Activated naive CD4-positive, alpha-beta T cell treated with anti-CD3 and anti-CD28 coated beads, Interleukin-2, amount 10 ng/mL, durations not matched to agents 7 days and 5 days (primary cell): ENCODE measurements around the gene ATXN7L2.

ENCODE experiments used
- CTCF ChIA-PET: fragments of 350-600 bp; sonication (Branson Sonifier 250); formaldehyde crosslinking; loops from one replicate; lab custom pipeline; 2021; ENCODE audit warnings: antibody characterized with exemption; lab: Charles Lee
- DNase-seq: peaks from one replicate; pipeline ENCODE4 v3.0.0-alpha.2; 2020
- H3K27ac Mint-ChIP-seq: one replicate; pipeline ENCODE4 v1.8.0; 2021; ENCODE audit warnings: mild to moderate bottlenecking, moderate library complexity, mixed read lengths
- H3K27me3 Mint-ChIP-seq: one replicate; pipeline ENCODE4 v1.8.0; 2021; ENCODE audit warnings: mild to moderate bottlenecking, mixed read lengths
- H3K36me3 Mint-ChIP-seq: one replicate; pipeline ENCODE4 v1.8.0; 2021; ENCODE audit warnings: mixed read lengths
- H3K4me1 Mint-ChIP-seq: one replicate; pipeline ENCODE4 v1.8.0; 2021; ENCODE audit warnings: mixed read lengths
- H3K4me3 Mint-ChIP-seq: one replicate; pipeline ENCODE4 v1.8.0; 2021; ENCODE audit warnings: mild to moderate bottlenecking, moderate library complexity, mixed read lengths
- H3K9me3 Mint-ChIP-seq: one replicate; pipeline ENCODE4 v1.8.0; 2021; ENCODE audit warnings: mixed read lengths

ATXN7L2 gene

DNA sequence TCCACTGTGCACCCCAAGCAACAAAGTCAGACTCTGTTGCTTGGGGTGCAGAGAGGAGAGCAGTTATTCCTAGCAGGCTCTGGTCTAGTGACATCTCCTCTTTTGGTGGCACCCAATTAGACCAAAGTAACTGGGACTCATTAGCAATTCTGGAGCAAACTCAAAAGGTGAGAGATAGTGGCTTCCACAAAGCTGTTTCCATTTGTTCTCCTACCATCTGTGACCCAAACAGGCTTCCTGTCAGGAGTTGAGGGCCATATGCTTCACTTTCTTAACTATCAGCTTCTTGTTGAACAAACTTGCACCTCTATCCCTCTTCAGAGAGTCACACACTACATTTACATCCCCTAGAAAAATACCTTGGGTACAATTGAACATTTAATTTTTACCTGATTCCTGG lies 1.5 kb upstream of the ATXN7L2 start:
- Mint-ChIP-seq H3K4me1 (peaks cover 41% of the 10 kb centered on the region), H3K27ac (no peak overlapping the region)

DNA sequence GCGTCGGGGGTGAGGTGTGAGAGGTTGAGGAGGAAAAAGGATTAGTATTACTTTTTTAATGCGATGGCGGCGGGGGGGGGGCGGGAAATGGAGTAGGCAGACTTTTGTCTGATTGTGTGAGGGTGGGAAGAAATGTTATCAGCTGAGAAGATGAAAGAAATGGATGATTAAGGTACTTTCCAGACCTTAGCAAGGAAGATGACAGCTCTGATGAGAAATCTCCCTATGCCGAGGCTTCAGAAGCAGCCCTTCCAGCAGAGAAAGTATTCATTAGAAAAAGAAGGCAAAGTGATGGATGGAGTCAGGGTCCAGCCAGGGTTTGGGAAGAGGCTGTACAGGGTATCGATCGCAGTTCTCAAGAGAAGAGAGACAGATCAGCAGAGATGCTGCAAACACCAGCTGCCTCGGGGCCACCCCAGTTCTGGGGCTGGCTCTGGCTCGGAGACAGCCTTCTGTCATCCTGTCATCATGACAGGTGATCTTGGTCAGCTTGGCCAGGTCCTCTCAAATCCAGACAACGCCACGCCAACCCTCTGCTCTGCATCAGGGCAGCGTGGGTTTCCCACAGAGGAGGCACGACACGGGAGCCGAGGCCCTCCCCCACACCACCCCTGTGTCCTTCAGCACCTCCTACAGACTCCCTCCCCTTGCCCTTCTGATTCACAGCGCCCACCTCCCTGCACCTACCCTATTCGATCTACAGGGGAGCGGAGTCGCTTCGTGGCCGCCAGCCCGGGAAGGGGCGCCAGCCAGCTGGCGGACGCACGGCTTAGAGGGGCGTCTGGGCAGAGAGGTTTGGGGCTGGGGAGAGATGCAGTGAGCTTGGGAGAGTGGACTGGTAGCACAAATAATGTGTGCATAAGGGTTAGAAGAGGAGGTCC lies 674 bp upstream of the ATXN7L2 start:
- Mint-ChIP-seq H3K4me3 (peak overlapping the region; percentile 92), H3K4me1 (peaks cover 41% of the 10 kb centered on the region), H3K36me3 (peaks cover 10% of the 10 kb centered on the region), H3K27me3 (peaks cover 45% of the 10 kb centered on the region), H3K27ac (peak overlapping the region; percentile 72), H3K9me3 (no peaks in the 10 kb centered on the region)
- CTCF ChIA-PET, result interaction anchor here (0.9 to 37.4 kb wide), 10 partner anchors 9 to 383 kb away, joined by 3 to 1080 read pairs (median 3); partner anchors contain the start of genes CYB561D1, GNAI3, GPR61 and PSMA5
- DNase-seq, result peak; percentile 59

More for the DNA sequence above, 1.5 kb upstream of the ATXN7L2 start:
- Mint-ChIP-seq H3K4me3 (peak overlapping the region; percentile 11), H3K36me3 (peaks cover 7% of the 10 kb centered on the region), H3K27me3 (peaks cover 53% of the 10 kb centered on the region), H3K9me3 (no peaks in the 10 kb centered on the region)
- no peak for DNase-seq
- CTCF ChIA-PET, result interaction anchor here (1.0 to 37.4 kb wide), 5 partner anchors 8 to 56 kb away, joined by 3 to 1080 read pairs (median 3); partner anchors contain the start of genes CYB561D1, GPR61 and PSMA5

DNA sequence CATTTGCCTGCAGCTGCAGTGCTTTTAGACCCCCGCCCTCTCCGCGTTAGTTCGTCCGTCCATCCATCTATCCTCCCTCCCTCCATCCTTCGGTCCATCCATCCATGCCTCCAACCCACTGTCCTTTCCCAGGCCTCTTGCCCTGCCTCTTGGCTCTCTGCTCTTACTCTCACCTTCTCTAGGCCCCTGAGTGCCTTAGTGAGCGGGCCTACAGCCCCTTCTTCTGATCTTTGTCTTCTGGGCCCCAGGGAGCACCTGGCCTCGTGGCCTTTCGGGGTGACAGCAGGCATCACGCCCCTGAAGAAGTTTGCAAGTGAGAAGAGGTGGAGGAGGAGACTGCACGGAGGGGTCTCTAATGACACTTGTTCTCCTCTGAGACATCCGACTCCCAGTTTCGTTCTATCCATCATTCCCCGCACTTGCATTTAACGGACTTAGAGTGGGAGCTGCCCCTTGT lies 842 bp downstream of the ATXN7L2 start:
- CTCF ChIA-PET, result interaction anchor here (0.9 to 37.4 kb wide), 7 partner anchors 9 to 384 kb away, joined by 3 to 1080 read pairs (median 4); partner anchors contain the start of genes CYB561D1, GNAI3 and GPR61
- peak overlapping the region; percentile 92 for H3K4me3 Mint-ChIP-seq
- H3K27ac Mint-ChIP-seq, result peak overlapping the region; percentile 82
- peaks cover 38% of the 10 kb centered on the region for H3K4me1 Mint-ChIP-seq
- DNase-seq, result no peak
- peaks cover 18% of the 10 kb centered on the region for H3K36me3 Mint-ChIP-seq
- H3K27me3 Mint-ChIP-seq, result peaks cover 34% of the 10 kb centered on the region
- no peaks in the 10 kb centered on the region for H3K9me3 Mint-ChIP-seq

DNA sequence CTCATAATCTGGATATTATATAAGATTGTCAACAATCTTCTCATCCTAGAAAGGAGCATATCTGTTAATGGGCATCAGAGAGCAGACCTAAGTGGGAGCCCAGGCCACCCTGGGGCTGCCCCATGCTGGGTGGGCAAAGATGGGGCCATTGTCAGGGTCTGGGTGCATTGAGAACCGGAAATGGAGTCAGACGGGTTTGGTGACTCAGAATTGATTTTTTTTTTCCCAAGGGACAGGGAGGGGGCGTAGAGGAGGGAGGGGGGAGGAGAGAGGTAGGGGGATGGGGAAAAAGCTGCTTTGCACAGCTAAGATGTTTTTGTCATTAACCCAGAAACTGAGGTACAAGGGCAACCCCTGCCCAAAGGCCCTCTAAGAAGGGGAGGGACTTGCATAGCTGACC lies 1.3 kb downstream of the ATXN7L2 start:
- H3K9me3 Mint-ChIP-seq, result no peaks in the 10 kb centered on the region
- DNase-seq, result no peak
- H3K4me3 Mint-ChIP-seq, result peak overlapping the region; percentile 92
- H3K4me1 Mint-ChIP-seq, result peaks cover 38% of the 10 kb centered on the region
- peaks cover 20% of the 10 kb centered on the region for H3K36me3 Mint-ChIP-seq
- peaks cover 29% of the 10 kb centered on the region for H3K27me3 Mint-ChIP-seq
- CTCF ChIA-PET, result interaction anchor here (0.9 to 37.4 kb wide), 6 partner anchors 8 to 85 kb away, joined by 3 to 1080 read pairs (median 5); partner anchors contain the start of genes CYB561D1 and GPR61
- H3K27ac Mint-ChIP-seq, result peak overlapping the region; percentile 82

DNA sequence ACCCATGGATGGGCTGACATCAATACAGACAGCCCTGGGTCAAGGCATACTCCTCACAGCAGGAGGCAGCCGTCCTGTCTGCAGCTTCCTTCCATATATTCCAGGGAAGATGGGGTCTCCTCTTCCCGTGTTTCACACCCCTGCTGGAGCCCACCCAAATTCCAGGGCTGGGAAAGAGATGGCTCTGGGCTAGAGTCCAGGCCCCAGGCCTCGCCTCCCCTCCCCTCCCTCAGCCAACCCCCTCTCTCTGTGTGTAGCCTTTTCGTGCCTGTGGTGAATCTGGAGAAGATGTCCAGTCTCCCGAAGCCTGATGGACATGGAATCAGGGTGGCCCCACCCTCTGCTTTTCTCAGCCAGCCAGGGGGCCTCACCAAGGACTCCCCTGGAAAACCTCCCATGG lies 3.6 kb downstream of the ATXN7L2 start:
- no peak overlapping the region for H3K4me3 Mint-ChIP-seq
- no peak overlapping the region for H3K27ac Mint-ChIP-seq

DNA sequence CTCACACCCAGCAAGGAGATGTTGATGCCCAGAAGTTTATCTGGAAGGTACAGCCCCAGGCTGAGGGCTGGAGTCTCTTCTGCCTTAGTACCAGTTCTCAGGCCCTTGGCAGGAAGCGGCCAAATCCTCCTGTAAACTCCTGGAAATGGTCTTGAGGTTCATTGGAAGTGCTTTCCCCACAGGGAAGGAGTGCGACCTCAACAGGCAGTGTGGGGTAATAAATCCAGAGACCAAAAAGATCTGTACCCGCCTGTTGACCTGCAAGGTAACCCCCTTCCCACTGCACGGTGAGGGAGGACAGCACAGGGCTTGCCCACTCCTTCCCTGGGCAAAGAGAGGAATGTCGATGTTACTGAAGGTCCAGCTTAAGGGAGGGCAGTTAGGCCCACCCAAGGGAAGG lies 4.5 kb downstream of the ATXN7L2 start:
- Mint-ChIP-seq H3K4me3 (no peak overlapping the region), H3K9me3 (no peaks in the 10 kb centered on the region), H3K4me1 (peaks cover 37% of the 10 kb centered on the region), H3K27ac (no peak overlapping the region), H3K27me3 (peaks cover 4% of the 10 kb centered on the region), H3K36me3 (peaks cover 24% of the 10 kb centered on the region)
- DNase-seq, result no peak
- CTCF ChIA-PET, result interaction anchor here (1.1 to 37.4 kb wide), 3 partner anchors 12 to 44 kb away, joined by 3 to 1080 read pairs (median 4); partner anchors contain the start of gene GPR61

More for the DNA sequence above, 3.6 kb downstream of the ATXN7L2 start:
- H3K36me3 Mint-ChIP-seq, result peaks cover 21% of the 10 kb centered on the region
- CTCF ChIA-PET, result interaction anchor here (1.4 to 37.4 kb wide), 3 partner anchors 10 to 45 kb away, joined by 3 to 1080 read pairs (median 7); partner anchors contain the start of gene GPR61
- H3K9me3 Mint-ChIP-seq, result no peaks in the 10 kb centered on the region
- no peak for DNase-seq
- peaks cover 45% of the 10 kb centered on the region for H3K4me1 Mint-ChIP-seq
- peaks cover 8% of the 10 kb centered on the region for H3K27me3 Mint-ChIP-seq

DNA sequence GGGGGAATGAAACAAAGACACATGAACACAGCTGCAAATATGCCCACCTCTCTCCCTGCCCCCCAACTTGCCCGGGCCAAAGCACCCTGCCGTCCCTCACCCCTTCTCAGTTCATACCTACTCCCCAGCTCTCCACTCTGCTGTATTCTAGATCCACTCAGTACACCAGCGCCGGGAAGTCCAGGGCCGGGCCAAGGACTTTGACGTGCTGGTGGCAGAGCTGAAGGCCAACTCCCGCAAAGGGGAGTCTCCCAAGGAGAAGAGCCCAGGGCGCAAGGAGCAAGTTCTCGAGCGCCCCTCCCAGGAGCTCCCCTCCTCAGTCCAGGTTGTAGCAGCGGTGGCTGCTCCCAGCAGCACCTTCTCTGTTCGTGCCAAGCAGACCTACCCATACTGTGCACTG lies 5.0 kb downstream of the ATXN7L2 start:
- CTCF ChIA-PET, result interaction anchor here (1.1 to 37.4 kb wide), 4 partner anchors 11 to 43 kb away, joined by 3 to 1080 read pairs (median 11); partner anchors contain the start of gene GPR61
- Mint-ChIP-seq H3K36me3 (peaks cover 24% of the 10 kb centered on the region), H3K9me3 (no peaks in the 10 kb centered on the region), H3K4me3 (no peak overlapping the region), H3K27me3 (no peaks in the 10 kb centered on the region), H3K27ac (no peak overlapping the region), H3K4me1 (peaks cover 38% of the 10 kb centered on the region)
- no peak for DNase-seq

DNA sequence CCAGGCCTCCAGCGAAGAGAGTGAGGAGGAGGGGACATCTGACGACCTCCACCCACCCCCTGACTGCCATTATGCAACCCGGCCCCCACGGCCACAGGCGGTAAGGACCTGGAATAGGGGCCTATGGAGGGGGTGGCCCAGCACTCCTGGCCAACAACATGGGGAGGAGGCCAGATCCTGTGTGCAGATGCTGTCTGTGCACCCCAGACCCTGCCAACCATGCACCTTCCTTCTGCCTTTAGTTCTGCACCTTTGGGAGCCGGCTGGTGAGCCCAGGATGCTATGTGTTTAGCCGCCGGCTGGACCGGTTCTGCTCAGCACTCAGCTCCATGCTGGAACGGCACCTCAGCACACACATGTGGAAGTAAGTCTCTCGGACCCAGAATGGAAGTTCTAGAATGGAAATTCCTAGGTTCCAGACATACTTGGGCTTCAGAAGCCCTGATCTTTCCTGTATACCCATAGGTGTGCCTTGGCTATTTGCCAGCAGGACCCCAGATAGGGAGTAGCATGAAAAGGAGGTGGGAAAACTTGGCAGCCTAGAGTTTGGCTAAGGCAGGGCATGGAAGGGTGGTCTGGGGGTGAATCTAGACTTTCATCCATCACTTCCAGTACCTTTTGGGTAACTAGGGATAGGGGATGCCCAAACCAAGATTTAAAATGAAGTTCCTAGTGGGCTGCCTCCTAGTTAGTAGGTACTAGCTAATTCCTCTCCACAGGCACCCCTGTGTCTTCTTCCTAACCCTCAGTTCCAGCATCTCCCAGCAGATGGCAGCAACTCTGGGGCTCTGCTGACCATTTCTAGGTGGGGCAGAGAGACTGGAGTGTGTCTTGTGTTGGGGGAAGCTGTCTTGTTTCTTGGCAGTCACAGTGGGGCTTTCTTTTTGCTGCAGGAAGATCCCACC lies 6.6 kb downstream of the ATXN7L2 start:
- no peak overlapping the region for H3K4me3 Mint-ChIP-seq
- H3K9me3 Mint-ChIP-seq, result no peaks in the 10 kb centered on the region
- CTCF ChIA-PET, result interaction anchor here (0.6 to 37.4 kb wide), 9 partner anchors 7 to 291 kb away, joined by 3 to 1080 read pairs (median 17); partner anchors contain the start of genes AMIGO1, ATXN7L2 and GPR61
- peak; percentile 87 for DNase-seq
- H3K27me3 Mint-ChIP-seq, result no peaks in the 10 kb centered on the region
- H3K36me3 Mint-ChIP-seq, result peaks cover 30% of the 10 kb centered on the region
- peaks cover 38% of the 10 kb centered on the region for H3K4me1 Mint-ChIP-seq
- H3K27ac Mint-ChIP-seq, result no peak overlapping the region

DNA sequence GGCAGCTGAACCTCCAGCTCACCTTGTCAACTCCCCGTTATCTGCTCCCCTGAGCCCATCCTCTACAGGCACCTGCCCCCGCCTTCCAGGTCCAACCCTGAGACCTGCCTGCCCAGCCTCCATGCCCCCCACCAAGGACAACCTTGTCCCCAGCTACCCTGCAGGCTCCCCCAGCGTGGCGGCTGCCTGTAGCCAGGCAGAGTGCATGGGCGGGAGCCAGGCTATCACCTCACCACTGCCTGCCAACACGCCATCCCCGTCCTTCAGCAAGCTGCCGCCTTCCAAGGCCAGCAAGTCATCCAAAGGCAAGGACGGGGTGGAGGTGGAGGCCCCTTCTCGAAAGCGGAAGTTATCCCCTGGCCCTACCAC lies 7.2 kb downstream of the ATXN7L2 start:
- no peak for DNase-seq
- CTCF ChIA-PET, result interaction anchor here (0.9 to 37.4 kb wide), 7 partner anchors 7 to 292 kb away, joined by 3 to 1080 read pairs (median 18); partner anchors contain the start of genes AMIGO1, ATXN7L2 and GPR61
- no peak overlapping the region for H3K4me3 Mint-ChIP-seq
- no peak overlapping the region for H3K27ac Mint-ChIP-seq
- H3K27me3 Mint-ChIP-seq, result no peaks in the 10 kb centered on the region
- H3K9me3 Mint-ChIP-seq, result no peaks in the 10 kb centered on the region
- H3K4me1 Mint-ChIP-seq, result peaks cover 41% of the 10 kb centered on the region
- H3K36me3 Mint-ChIP-seq, result peaks cover 35% of the 10 kb centered on the region

DNA sequence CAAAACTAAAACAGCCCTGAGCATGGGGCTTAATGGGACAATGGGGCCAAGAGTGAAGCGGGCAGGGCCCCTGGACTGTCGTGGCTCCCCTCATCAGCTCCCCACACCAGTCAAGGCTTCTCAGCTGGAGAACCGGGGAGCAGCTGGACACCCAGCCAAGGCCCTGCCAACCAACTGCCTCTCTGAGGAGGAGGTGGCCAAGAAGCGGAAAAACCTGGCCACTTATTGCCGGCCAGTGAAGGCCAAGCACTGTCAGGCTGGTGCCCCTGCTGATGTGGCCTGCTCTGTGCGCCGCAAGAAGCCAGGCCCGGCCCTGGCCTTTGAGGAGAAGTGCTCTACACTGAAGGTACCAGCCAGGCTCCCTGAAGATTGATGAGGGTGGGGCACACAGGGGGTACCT lies 7.7 kb downstream of the ATXN7L2 start:
- Mint-ChIP-seq H3K36me3 (peaks cover 35% of the 10 kb centered on the region), H3K4me3 (no peak overlapping the region), H3K9me3 (no peaks in the 10 kb centered on the region), H3K4me1 (peaks cover 41% of the 10 kb centered on the region), H3K27ac (no peak overlapping the region), H3K27me3 (no peaks in the 10 kb centered on the region)
- CTCF ChIA-PET, result interaction anchor here (0.9 to 37.4 kb wide), 7 partner anchors 8 to 79 kb away, joined by 3 to 1080 read pairs (median 18); partner anchors contain the start of genes AMIGO1, ATXN7L2 and GPR61
- DNase-seq, result no peak

DNA sequence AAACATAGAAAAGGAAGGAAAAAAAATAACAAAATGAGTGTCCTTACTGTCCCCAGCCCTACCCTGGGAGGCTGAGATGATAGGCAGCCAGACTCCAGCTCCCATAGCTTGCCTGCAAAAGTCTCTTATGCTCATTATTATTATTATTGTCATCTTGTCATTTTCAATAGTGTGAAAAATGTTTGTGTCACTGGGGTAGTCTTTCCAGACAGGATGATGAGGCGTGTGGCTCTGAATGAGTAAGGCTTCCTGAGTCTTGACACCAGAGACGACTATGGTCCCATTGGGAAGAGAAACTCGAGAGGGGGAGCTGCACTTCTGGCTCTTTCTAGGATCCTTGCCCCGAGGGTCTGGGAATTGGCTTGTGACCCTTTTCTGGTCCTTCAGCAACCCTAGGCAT lies 9.1 kb downstream of the ATXN7L2 start:
- Mint-ChIP-seq H3K36me3 (peaks cover 41% of the 10 kb centered on the region), H3K4me1 (peaks cover 49% of the 10 kb centered on the region), H3K4me3 (peak overlapping the region; percentile 28), H3K27ac (no peak overlapping the region), H3K9me3 (no peaks in the 10 kb centered on the region), H3K27me3 (no peaks in the 10 kb centered on the region)
- no peak for DNase-seq
- CTCF ChIA-PET, result interaction anchor here (0.7 to 37.4 kb wide), 13 partner anchors 9 to 403 kb away, joined by 3 to 1080 read pairs (median 5); partner anchors contain the start of genes AMIGO1, ATXN7L2, GPR61 and TMEM167B

DNA sequence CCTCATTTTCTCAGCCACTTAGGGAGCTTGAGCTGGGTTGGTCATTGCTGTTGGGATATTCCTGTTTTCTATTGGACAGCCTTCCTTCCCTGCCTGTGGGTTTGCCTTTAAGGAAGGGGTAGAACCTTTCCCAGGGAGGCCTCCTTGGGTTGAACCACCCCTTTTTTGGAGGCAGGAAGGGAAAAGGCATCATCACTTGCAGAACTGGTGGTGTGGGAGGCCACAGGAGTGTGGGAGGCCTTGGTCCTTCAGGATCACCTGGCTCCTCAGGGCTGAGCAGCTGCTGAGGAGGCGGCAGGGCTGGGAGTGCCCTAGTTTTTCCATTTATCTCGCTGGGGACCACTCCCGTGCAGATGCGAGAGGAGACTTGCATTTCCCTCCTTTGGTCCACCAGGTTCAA lies 9.5 kb downstream of the ATXN7L2 start:
- Mint-ChIP-seq H3K4me3 (peak overlapping the region; percentile 97), H3K27ac (no peak overlapping the region), H3K9me3 (no peaks in the 10 kb centered on the region), H3K36me3 (peaks cover 41% of the 10 kb centered on the region), H3K4me1 (peaks cover 53% of the 10 kb centered on the region), H3K27me3 (no peaks in the 10 kb centered on the region)
- no peak for DNase-seq
- CTCF ChIA-PET, result interaction anchor here (0.7 to 37.4 kb wide), 12 partner anchors 10 to 403 kb away, joined by 3 to 1080 read pairs (median 6); partner anchors contain the start of genes AMIGO1, ATXN7L2, GPR61 and TMEM167B
